PC-3 (cell line): ENCODE measurements around the gene SLC38A10. TPM values are rescaled to one million over a fixed set of nuclear protein-coding genes. Genes with fewer than 3 reads are reported as not detected.

Experiments
- ATAC-seq: fragments of 200-7000 bp; cut with Tn5 transposase; 2 replicates; pipeline ENCODE4 v1.9.1; 2020; ENCODE audit warnings: mild to moderate bottlenecking, moderate library complexity
- BruUV-seq: library from RNA; stranded (reverse); fragments of 400-500 nt; replicated peaks from 2 replicates; lab custom pipeline; 2021; lab: Mats Ljungman, UMichigan
- CTCF ChIA-PET: fragments of 300-600 bp; sonication (Branson Sonifier 250); formaldehyde crosslinking; loops from one replicate; lab custom pipeline; 2022; ENCODE audit warnings: antibody characterized with exemption; lab: Charles Lee
- POLR2A ChIA-PET: fragments of 300-600 bp; sonication (Branson Sonifier 250); formaldehyde crosslinking; loops from one replicate; lab custom pipeline; 2022; ENCODE audit warnings: antibody characterized with exemption; ENCODE audit not compliant: unreplicated experiment; lab: Charles Lee
- DNase-seq: peaks from one replicate; pipeline ENCODE4 v3.0.0-alpha.2; 2015
- H2AFZ ChIP-seq: fragments of 300-600 bp; sonication (generic); 2 replicates; pipeline ENCODE4 v1.6.0; 2016; ENCODE audit warnings: antibody characterized with exemption, low read length
- H3F3A ChIP-seq: fragments of 300-600 bp; sonication (generic); one replicate; pipeline ENCODE4 v1.6.0; 2017; ENCODE audit warnings: antibody characterized with exemption, low read length, control low read depth, mild to moderate bottlenecking; ENCODE audit not compliant: unreplicated experiment
- H3K27ac ChIP-seq: fragments of 300-600 bp; sonication (generic); 2 replicates; pipeline ENCODE4 v1.5.1; 2016; ENCODE audit warnings: mild to moderate bottlenecking, low read length
- H3K27me3 ChIP-seq: fragments of 300-600 bp; sonication (generic); 2 replicates; pipeline ENCODE4 v1.6.1; 2016; ENCODE audit warnings: low read length, mixed read lengths
- H3K36me3 ChIP-seq: fragments of 300-600 bp; sonication (generic); 2 replicates; pipeline ENCODE4 v1.6.1; 2016; ENCODE audit warnings: low read depth, mixed run types, low read length, mixed read lengths
- H3K4me1 ChIP-seq: fragments of 300-600 bp; sonication (generic); 2 replicates; pipeline ENCODE4 v1.5.1; 2016; ENCODE audit warnings: low read length; ENCODE audit not compliant: insufficient read depth
- H3K4me2 ChIP-seq: fragments of 300-600 bp; sonication (generic); 2 replicates; pipeline ENCODE4 v1.6.0; 2016; ENCODE audit warnings: low read length
- H3K4me3 ChIP-seq: fragments of 300-600 bp; sonication (generic); 2 replicates; pipeline ENCODE4 v1.5.1; 2016; ENCODE audit warnings: mild to moderate bottlenecking, low read length, mixed read lengths
- H3K79me2 ChIP-seq: fragments of 300-600 bp; sonication (generic); 2 replicates; pipeline ENCODE4 v1.6.1; 2017; ENCODE audit warnings: low read length, mixed read lengths
- H3K9ac ChIP-seq: fragments of 300-600 bp; sonication (generic); 2 replicates; pipeline ENCODE4 v1.6.0; 2016; ENCODE audit warnings: mild to moderate bottlenecking, low read length
- H3K9me2 ChIP-seq: fragments of 300-600 bp; sonication (generic); replicated peaks from 2 replicates; pipeline ENCODE4 v1.6.1; 2016; ENCODE audit warnings: mixed run types, low read length, mixed read lengths
- H3K9me3 ChIP-seq: fragments of 300-600 bp; sonication (generic); 2 replicates; pipeline ENCODE4 v1.6.1; 2016; ENCODE audit warnings: low read length, mixed read lengths
- H4K20me1 ChIP-seq: fragments of 300-600 bp; sonication (generic); 2 replicates; pipeline ENCODE4 v1.6.1; 2016; ENCODE audit warnings: low read length, mixed read lengths
- EZH2 ChIP-seq: fragments of 300-600 bp; sonication (generic); IDR thresholded peaks from one replicate; pipeline ENCODE4 v1.6.1; 2017; ENCODE audit warnings: antibody characterized with exemption, mild to moderate bottlenecking, low read length; ENCODE audit not compliant: unreplicated experiment
- EZH2phosphoT487 ChIP-seq: fragments of 300-600 bp; sonication (generic); IDR thresholded peaks from 2 replicates; pipeline ENCODE4 v1.6.1; 2018; ENCODE audit warnings: mild to moderate bottlenecking, antibody characterized with exemption, low read length, borderline replicate concordance
- intact Hi-C: fragments of 100-400 bp; cut with micrococcal nuclease; formaldehyde crosslinking; loops from 2 replicates; pipeline ENCODE4 v1.9.0; 2023
- total RNA-seq: library from RNA; depleted of rRNA; stranded (reverse); fragments of >200 nt; gene quantifications from 2 replicates; pipeline ENCODE4 v1.2.3, GENCODE V29; 2014
- TF ChIP-seq, protein P1 (sequence below): fragments of 300-600 bp; sonication (generic); conservative IDR thresholded peaks from 2 replicates; pipeline ENCODE4 v1.5.1; 2017; ENCODE audit warnings: antibody characterized with exemption, low read depth, mild to moderate bottlenecking, low read length

The SLC38A10 gene
- total RNA-seq, 1 experiment from 2014 or later: 77.8 TPM

DNA sequence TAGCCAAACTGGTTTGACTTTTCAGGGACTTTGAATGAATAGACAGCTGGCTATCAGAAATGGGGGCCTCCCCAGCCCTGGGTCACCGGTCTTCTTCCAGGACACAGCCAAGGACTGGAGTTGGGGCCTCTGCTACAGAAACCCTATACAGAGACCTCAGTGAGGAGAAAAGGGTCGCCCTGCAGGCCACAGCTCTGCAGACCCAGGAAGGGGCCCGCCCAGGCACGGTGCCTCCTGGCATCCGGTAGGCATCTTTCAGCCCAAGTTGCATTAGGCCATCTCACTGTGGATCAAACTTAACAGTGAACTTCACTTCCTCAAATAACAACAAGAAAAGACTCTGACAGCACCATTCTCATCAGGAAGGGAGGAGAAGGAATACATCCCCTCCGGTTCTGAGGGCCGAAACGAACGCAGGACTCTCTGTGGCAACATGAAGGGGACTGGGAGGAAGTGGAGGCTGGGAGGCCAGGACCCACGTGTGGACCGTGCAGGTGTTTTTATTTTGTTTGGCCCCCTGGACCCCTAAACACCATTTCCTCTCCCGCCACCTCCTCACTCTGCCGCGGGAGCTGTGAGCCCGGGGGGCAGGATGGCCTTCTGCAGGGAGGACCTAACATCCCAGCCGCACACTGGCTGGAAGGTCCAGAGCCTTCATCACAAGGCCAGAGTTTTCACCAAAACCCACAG is 7.2 kb downstream of the SLC38A10 start:
- H3K79me2 ChIP-seq: peaks cover 76% of the 10 kb centered on the region

DNA sequence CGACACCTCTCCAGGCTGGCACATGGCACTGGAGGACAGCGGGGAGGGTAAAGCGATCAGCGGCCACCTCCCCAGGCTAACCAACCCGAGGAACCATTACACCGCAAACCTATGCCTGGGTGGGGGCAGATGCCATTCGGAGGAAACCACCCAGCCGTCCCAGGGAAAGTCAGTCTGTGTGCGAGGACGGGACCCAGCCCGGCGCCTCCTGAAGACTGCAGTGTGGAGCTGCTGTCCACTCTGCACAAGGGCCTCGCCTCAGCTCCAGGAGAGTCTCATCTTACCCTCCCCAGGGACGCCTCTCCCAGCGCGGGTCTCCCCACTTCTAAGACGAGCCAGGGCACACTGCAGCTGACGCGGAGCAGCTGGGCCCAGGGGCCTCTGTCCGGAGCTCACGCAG is 8.0 kb downstream of the SLC38A10 start:
- TF ChIP-seq EZH2 (no peak), EZH2phosphoT487 (no peak)
- TF ChIP-seq, protein P1, sequence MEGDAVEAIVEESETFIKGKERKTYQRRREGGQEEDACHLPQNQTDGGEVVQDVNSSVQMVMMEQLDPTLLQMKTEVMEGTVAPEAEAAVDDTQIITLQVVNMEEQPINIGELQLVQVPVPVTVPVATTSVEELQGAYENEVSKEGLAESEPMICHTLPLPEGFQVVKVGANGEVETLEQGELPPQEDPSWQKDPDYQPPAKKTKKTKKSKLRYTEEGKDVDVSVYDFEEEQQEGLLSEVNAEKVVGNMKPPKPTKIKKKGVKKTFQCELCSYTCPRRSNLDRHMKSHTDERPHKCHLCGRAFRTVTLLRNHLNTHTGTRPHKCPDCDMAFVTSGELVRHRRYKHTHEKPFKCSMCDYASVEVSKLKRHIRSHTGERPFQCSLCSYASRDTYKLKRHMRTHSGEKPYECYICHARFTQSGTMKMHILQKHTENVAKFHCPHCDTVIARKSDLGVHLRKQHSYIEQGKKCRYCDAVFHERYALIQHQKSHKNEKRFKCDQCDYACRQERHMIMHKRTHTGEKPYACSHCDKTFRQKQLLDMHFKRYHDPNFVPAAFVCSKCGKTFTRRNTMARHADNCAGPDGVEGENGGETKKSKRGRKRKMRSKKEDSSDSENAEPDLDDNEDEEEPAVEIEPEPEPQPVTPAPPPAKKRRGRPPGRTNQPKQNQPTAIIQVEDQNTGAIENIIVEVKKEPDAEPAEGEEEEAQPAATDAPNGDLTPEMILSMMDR: no peak
- no TSS peak for BruUV-seq
- no peaks in the 10 kb centered on the region for H3K9me3 ChIP-seq
- POLR2A ChIA-PET: no interaction called here
- no peaks in the 10 kb centered on the region for H3K27me3 ChIP-seq
- intact Hi-C loops: no loop called here
- no peak for ATAC-seq
- H3K4me1 ChIP-seq: no peaks in the 10 kb centered on the region
- H3K4me3 ChIP-seq: no peak overlapping the region
- no peaks in the 10 kb centered on the region for H4K20me1 ChIP-seq
- CTCF ChIA-PET: no interaction called here
- no peak overlapping the region for H3K9ac ChIP-seq
- DNase-seq: no peak
- no peak overlapping the region for H3K27ac ChIP-seq
- H3F3A ChIP-seq: no peaks in the 10 kb centered on the region
- peaks cover 5% of the 10 kb centered on the region; the same call in 1 of the 2 replicates for H3K36me3 ChIP-seq
- H3K9me2 ChIP-seq: no peaks in the 10 kb centered on the region
- H3K79me2 ChIP-seq: peaks cover 71% of the 10 kb centered on the region
- H3K4me2 ChIP-seq: no peak overlapping the region
- H2AFZ ChIP-seq: no peak overlapping the region

More for the DNA sequence above, 7.2 kb downstream of the SLC38A10 start:
- Histone ChIP-seq H3K9me2 (no peaks in the 10 kb centered on the region), H3K4me3 (no peak overlapping the region), H3K9ac (no peak overlapping the region), H3K4me2 (no peak overlapping the region), H3K27me3 (no peaks in the 10 kb centered on the region), H3K9me3 (no peaks in the 10 kb centered on the region), H3K4me1 (no peaks in the 10 kb centered on the region), H2AFZ (no peak overlapping the region), H3K36me3 (peaks cover 5% of the 10 kb centered on the region; the same call in 1 of the 2 replicates), H3K27ac (no peak overlapping the region), H4K20me1 (no peaks in the 10 kb centered on the region), H3F3A (no peaks in the 10 kb centered on the region)
- BruUV-seq: no TSS peak
- ATAC-seq (no peak), DNase-seq (no peak)
- ChIA-PET POLR2A (no interaction called here), CTCF (no interaction called here)
- TF ChIP-seq, protein P1: no peak
- intact Hi-C loops: no loop called here

DNA sequence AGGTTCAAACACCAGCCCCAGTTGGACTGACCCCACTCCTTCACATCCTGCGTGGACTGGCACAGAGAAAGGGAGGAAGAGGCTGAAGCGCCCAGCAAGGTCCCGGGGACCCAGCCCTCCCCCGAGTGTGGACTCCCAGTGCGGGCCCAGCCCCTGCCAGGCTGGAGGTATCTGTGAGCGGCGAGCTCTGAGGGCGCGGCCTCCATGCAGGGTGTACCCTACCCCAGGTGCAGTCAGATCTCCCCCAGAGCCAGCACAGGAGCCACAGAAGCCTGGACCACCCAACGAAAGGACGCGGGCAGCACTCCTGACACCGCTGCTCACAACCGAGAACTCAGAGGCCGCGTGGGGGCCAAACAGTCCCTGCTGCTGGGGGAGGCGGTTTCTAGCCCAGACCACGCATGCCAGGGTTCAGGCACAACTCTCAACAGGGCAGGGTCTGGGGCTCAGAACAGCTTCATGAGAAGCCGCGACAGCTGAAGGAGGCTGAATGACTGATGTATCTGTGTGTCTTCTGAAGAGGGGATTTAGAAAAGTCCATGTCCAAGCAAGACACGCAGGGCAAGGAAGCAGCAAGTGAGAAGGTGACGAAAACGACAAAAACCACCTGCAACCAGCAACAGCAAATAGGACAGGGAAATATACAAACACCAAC is 8.5 kb downstream of the SLC38A10 start:
- no peak for TF ChIP-seq EZH2
- no peak for TF ChIP-seq EZH2phosphoT487
- TF ChIP-seq, protein P1: no peak
- Histone ChIP-seq H3K9me2 (no peaks in the 10 kb centered on the region), H4K20me1 (no peaks in the 10 kb centered on the region), H3K36me3 (peaks cover 5% of the 10 kb centered on the region; the same call in 1 of the 2 replicates), H3K27me3 (no peaks in the 10 kb centered on the region), H3K4me1 (no peaks in the 10 kb centered on the region), H2AFZ (no peak overlapping the region), H3K9me3 (no peaks in the 10 kb centered on the region), H3K9ac (no peak overlapping the region), H3K27ac (no peak overlapping the region), H3K4me2 (no peak overlapping the region), H3K4me3 (no peak overlapping the region), H3K79me2 (peaks cover 69% of the 10 kb centered on the region), H3F3A (no peaks in the 10 kb centered on the region)
- ChIA-PET POLR2A (no interaction called here), CTCF (no interaction called here)
- DNase-seq (no peak), ATAC-seq (no peak)
- BruUV-seq: no TSS peak
- intact Hi-C loops: no loop called here
